Activated CD4-positive, alpha-beta T cell treated with anti-CD3 and anti-CD28 coated beads, Interleukin-2, amount 50 U/mL, for 24 hours (primary cell): ENCODE measurements around the gene LHPP.

ENCODE experiments used
- DNase-seq, 2 donors: peaks; one replicate each; pipeline ENCODE4 v3.0.0-alpha.2; 2020; ENCODE audit warnings: low read depth in 1 of 2, low spot score in 1 of 2

The LHPP gene

GRCh38 chr10:124621637-124622036, 160.0 kb downstream of the LHPP start:
- DNase-seq, result no peak

- DNase-seq, result no peak
Observed at GRCh38 chr10:124622158-124622557, 160.5 kb downstream of the LHPP start.

GRCh38 chr10:124622866-124623536, 161.4 kb downstream of the LHPP start:
- no peak for DNase-seq

- DNase-seq, result no peak
Observed at GRCh38 chr10:124624006-124624405, 162.4 kb downstream of the LHPP start.

GRCh38 chr10:124624466-124624865, 162.8 kb downstream of the LHPP start:
- DNase-seq, result no peak

GRCh38 chr10:124624895-124625294, 163.3 kb downstream of the LHPP start:
- no peak for DNase-seq

GRCh38 chr10:124625831-124626238, 164.2 kb downstream of the LHPP start:
- no peak for DNase-seq

GRCh38 chr10:124626759-124627380, 165.2 kb downstream of the LHPP start:
- no peak for DNase-seq

- no peak for DNase-seq
Observed at GRCh38 chr10:124627866-124628675, 166.4 kb downstream of the LHPP start.

GRCh38 chr10:124628676-124629021, 167.0 kb downstream of the LHPP start:
- no peak for DNase-seq

- no peak for DNase-seq
Observed at GRCh38 chr10:124629415-124629814, 167.8 kb downstream of the LHPP start.

- no peak for DNase-seq
Observed at GRCh38 chr10:124629842-124630241, 168.2 kb downstream of the LHPP start.

- no peak for DNase-seq
Observed at GRCh38 chr10:124630551-124630950, 168.9 kb downstream of the LHPP start.

GRCh38 chr10:124632064-124632531, 170.5 kb downstream of the LHPP start:
- DNase-seq, result no peak

- DNase-seq, result no peak
Observed at GRCh38 chr10:124632566-124632965, 170.9 kb downstream of the LHPP start.

- DNase-seq, result no peak
Observed at GRCh38 chr10:124636271-124636995, 174.8 kb downstream of the LHPP start.

GRCh38 chr10:124637091-124637700, 175.6 kb downstream of the LHPP start:
- no peak for DNase-seq

- no peak for DNase-seq
Observed at GRCh38 chr10:124637746-124638145, 176.1 kb downstream of the LHPP start.

GRCh38 chr10:124639206-124639605, 177.6 kb downstream of the LHPP start:
- DNase-seq, result no peak

GRCh38 chr10:124639646-124640045, 178.0 kb downstream of the LHPP start:
- DNase-seq, result no peak

GRCh38 chr10:124640056-124640455, 178.4 kb downstream of the LHPP start:
- DNase-seq, result no peak
